ENCODE data around the gene BCOR. TPM values are rescaled to one million over a fixed set of nuclear protein-coding genes. Genes with fewer than 3 reads are reported as not detected.

Gene BCOR
- total and polyA plus RNA-seq, 2 of the 13 experiments (the other 11 are each of a cell fraction or from before 2014, with no cell fraction given), result 14.3 to 15.2 TPM

DNA sequence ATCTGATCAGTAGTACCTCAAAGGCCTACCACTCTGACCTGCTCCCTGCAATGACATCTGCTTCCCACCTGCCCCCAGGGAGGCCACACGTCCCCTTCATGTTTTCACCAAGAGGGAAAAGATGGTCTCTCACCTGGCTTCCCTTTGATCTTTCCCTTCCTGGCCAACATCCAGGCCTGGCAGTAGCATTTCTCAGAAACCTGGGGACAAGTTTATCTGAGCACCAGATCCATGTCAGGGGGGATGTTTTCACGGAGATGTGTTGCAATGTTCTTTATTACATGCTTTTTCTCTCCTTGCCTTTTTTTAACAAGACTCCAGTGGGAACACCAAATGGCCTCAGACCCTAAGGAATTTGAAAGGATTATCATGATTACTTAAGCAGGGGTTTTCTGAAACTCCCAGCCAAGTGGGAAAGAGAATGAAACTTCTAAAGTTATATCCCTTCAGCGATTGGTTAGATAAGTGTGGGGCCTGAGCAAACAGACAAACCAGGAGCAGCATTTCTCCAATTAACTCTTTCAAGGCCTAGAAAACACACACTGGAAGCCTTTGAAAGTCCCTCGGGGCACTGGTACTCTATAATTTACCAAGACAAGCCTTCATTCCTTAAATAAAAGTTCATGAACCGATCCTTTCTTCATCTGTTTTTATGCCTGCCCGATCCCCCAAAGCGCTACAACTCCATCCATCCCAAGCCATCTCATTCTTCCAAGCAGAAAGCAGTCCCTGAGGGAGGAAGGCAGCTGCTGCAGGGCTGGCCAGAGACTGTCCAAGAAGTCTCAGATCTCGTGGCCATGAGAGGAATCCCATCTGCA lies 94.1 kb downstream of the BCOR start (continued):
- TF ChIP-seq, protein P1, sequence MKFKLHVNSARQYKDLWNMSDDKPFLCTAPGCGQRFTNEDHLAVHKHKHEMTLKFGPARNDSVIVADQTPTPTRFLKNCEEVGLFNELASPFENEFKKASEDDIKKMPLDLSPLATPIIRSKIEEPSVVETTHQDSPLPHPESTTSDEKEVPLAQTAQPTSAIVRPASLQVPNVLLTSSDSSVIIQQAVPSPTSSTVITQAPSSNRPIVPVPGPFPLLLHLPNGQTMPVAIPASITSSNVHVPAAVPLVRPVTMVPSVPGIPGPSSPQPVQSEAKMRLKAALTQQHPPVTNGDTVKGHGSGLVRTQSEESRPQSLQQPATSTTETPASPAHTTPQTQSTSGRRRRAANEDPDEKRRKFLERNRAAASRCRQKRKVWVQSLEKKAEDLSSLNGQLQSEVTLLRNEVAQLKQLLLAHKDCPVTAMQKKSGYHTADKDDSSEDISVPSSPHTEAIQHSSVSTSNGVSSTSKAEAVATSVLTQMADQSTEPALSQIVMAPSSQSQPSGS (CRISPR knock-in tag; IDR thresholded peaks at IDR 0.05), result no peak
- no peak for TF ChIP-seq NFRKB (IDR thresholded peaks at IDR 0.05)
- no peak for TF ChIP-seq POLR2AphosphoS5 (IDR thresholded peaks at IDR 0.05; ENCODE audit: low read depth, low read length)
- TF ChIP-seq NFKB2 (CRISPR knock-in tag; IDR thresholded peaks at IDR 0.05; ENCODE audit: borderline replicate concordance), result no peak
- TF ChIP-seq ZNF33B (CRISPR knock-in tag; IDR thresholded peaks at IDR 0.05), result no peak
- TF ChIP-seq SCMH1 (CRISPR knock-in tag; IDR thresholded peaks at IDR 0.05; ENCODE audit: borderline replicate concordance), result no peak
- no peak for TF ChIP-seq ZNF709 (CRISPR knock-in tag; IDR thresholded peaks at IDR 0.05)
- TF ChIP-seq, protein P2, sequence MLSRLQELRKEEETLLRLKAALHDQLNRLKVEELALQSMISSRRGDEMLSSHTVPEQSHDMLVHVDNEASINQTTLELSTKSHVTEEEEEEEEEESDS (CRISPR knock-in tag; IDR thresholded peaks at IDR 0.05; ENCODE audit: borderline replicate concordance), result no peak
- TF ChIP-seq, protein P3, sequence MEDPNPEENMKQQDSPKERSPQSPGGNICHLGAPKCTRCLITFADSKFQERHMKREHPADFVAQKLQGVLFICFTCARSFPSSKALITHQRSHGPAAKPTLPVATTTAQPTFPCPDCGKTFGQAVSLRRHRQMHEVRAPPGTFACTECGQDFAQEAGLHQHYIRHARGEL (CRISPR knock-in tag; IDR thresholded peaks at IDR 0.05), result no peak
- no peak for TF ChIP-seq POLR2AphosphoS2 (IDR thresholded peaks at IDR 0.05; ENCODE audit: low read depth, low read length)
- TF ChIP-seq, protein P4, sequence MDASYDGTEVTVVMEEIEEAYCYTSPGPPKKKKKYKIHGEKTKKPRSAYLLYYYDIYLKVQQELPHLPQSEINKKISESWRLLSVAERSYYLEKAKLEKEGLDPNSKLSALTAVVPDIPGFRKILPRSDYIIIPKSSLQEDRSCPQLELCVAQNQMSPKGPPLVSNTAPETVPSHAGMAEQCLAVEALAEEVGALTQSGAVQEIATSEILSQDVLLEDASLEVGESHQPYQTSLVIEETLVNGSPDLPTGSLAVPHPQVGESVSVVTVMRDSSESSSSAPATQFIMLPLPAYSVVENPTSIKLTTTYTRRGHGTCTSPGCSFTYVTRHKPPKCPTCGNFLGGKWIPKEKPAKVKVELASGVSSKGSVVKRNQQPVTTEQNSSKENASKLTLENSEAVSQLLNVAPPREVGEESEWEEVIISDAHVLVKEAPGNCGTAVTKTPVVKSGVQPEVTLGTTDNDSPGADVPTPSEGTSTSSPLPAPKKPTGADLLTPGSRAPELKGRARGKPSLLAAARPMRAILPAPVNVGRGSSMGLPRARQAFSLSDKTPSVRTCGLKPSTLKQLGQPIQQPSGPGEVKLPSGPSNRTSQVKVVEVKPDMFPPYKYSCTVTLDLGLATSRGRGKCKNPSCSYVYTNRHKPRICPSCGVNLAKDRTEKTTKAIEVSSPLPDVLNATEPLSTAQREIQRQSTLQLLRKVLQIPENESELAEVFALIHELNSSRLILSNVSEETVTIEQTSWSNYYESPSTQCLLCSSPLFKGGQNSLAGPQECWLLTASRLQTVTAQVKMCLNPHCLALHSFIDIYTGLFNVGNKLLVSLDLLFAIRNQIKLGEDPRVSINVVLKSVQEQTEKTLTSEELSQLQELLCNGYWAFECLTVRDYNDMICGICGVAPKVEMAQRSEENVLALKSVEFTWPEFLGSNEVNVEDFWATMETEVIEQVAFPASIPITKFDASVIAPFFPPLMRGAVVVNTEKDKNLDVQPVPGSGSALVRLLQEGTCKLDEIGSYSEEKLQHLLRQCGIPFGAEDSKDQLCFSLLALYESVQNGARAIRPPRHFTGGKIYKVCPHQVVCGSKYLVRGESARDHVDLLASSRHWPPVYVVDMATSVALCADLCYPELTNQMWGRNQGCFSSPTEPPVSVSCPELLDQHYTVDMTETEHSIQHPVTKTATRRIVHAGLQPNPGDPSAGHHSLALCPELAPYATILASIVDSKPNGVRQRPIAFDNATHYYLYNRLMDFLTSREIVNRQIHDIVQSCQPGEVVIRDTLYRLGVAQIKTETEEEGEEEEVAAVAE (CRISPR knock-in tag; IDR thresholded peaks at IDR 0.05; ENCODE audit: borderline replicate concordance), result no peak
- no peak for TF ChIP-seq RFX1 (IDR thresholded peaks at IDR 0.05)
- no peak for TF ChIP-seq ZNF317 (CRISPR knock-in tag; IDR thresholded peaks at IDR 0.05)
- no peak for TF ChIP-seq AGO2 (optimal IDR thresholded peaks at IDR 0.05; ENCODE audit: low read depth, low read length)
- TF ChIP-seq, protein P5, sequence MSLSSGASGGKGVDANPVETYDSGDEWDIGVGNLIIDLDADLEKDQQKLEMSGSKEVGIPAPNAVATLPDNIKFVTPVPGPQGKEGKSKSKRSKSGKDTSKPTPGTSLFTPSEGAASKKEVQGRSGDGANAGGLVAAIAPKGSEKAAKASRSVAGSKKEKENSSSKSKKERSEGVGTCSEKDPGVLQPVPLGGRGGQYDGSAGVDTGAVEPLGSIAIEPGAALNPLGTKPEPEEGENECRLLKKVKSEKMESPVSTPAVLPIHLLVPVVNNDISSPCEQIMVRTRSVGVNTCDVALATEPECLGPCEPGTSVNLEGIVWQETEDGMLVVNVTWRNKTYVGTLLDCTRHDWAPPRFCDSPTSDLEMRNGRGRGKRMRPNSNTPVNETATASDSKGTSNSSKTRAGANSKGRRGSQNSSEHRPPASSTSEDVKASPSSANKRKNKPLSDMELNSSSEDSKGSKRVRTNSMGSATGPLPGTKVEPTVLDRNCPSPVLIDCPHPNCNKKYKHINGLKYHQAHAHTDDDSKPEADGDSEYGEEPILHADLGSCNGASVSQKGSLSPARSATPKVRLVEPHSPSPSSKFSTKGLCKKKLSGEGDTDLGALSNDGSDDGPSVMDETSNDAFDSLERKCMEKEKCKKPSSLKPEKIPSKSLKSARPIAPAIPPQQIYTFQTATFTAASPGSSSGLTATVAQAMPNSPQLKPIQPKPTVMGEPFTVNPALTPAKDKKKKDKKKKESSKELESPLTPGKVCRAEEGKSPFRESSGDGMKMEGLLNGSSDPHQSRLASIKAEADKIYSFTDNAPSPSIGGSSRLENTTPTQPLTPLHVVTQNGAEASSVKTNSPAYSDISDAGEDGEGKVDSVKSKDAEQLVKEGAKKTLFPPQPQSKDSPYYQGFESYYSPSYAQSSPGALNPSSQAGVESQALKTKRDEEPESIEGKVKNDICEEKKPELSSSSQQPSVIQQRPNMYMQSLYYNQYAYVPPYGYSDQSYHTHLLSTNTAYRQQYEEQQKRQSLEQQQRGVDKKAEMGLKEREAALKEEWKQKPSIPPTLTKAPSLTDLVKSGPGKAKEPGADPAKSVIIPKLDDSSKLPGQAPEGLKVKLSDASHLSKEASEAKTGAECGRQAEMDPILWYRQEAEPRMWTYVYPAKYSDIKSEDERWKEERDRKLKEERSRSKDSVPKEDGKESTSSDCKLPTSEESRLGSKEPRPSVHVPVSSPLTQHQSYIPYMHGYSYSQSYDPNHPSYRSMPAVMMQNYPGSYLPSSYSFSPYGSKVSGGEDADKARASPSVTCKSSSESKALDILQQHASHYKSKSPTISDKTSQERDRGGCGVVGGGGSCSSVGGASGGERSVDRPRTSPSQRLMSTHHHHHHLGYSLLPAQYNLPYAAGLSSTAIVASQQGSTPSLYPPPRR (CRISPR knock-in tag; IDR thresholded peaks at IDR 0.05; ENCODE audit: borderline replicate concordance), result peak; percentile 51; the same call in 1 of the 2 replicates
- no peak for TF ChIP-seq ZSCAN25 (CRISPR knock-in tag; IDR thresholded peaks at IDR 0.05)
- no peak for TF ChIP-seq SETDB1 (CRISPR knock-in tag; IDR thresholded peaks at IDR 0.05; ENCODE audit: borderline replicate concordance)
- TF ChIP-seq ZNF468 (CRISPR knock-in tag; IDR thresholded peaks at IDR 0.05), result no peak
